ENCODE data around the gene CLDN7. TPM values are rescaled to one million over a fixed set of nuclear protein-coding genes. Genes with fewer than 3 reads are reported as not detected.
A peak's percentile ranks its signal among the peaks of the same experiment; 100 is the strongest.

The CLDN7 gene
- total RNA-seq, 1 experiment from 2014 or later: 286 TPM

GRCh38 chr17:7308625-7309433, 46.6 kb upstream of the CLDN7 start:
- H3K27ac ChIP-seq (ENCODE audit: low read depth, low read length): peak overlapping the region; percentile 98
- ChIA-PET POLR2A (interaction anchor here (0.8 to 1.6 kb wide), 4 partner anchors 21 to 95 kb away, joined by 3 to 9 read pairs (median 3); partner anchors contain the start of genes GABARAP, NEURL4 and TMEM256), CTCF (interaction anchor here (0.6 kb wide), 1 partner anchor 57 kb away, joined by 3 read pairs; the partner anchor contains the start of gene CTDNEP1), RAD21 (ENCODE audit: low non-redundant PET in 1 of 2, low total read pairs in 2 of 2, uncharacterized antibody in 2 of 2, unreplicated experiment in 2 of 2) (no interaction called here)
- H3K9me2 ChIP-seq (ENCODE audit: insufficient read depth): no peaks in the 10 kb centered on the region
- DNase-seq (ENCODE audit: low read depth, low spot score) (peak; percentile 72), ATAC-seq (peak; percentile 30)
- peak overlapping the region; percentile 88 for H3K4me2 ChIP-seq (ENCODE audit: low read length)
- TF ChIP-seq POLR2AphosphoS5 (IDR thresholded peaks at IDR 0.05; ENCODE audit: low read depth, low read length) (peak; percentile 72), POLR2A (IDR thresholded peaks at IDR 0.05; ENCODE audit: borderline replicate concordance, extremely low read depth, insufficient read depth, insufficient read length) (peak; percentile 62), ZBTB33 (IDR thresholded peaks at IDR 0.05; ENCODE audit: extremely low read depth, insufficient replicate concordance, low read length) (no peak), ZFX (IDR thresholded peaks at IDR 0.05) (no peak), YY1 (IDR thresholded peaks at IDR 0.05; ENCODE audit: extremely low read depth, insufficient replicate concordance, low read depth, low read length) (peak; percentile 46), SP1 (IDR thresholded peaks at IDR 0.05; ENCODE audit: low read depth) (0 out of 2 replicates have a peak, but pooled peaks have one; percentile 17)
- H3K79me2 ChIP-seq (ENCODE audit: insufficient read depth, low read length): peaks cover 63% of the 10 kb centered on the region
- H3K4me1 ChIP-seq (ENCODE audit: control insufficient read depth in 1 of 2, insufficient read depth in 2 of 2, low read length in 2 of 2): peaks cover 28 to 56% of the 10 kb centered on the region in 2 experiments
- peak overlapping the region; percentile 90 to 99 for H3K4me3 ChIP-seq (replicated peaks in 1 of 2; ENCODE audit: low read depth in 1 of 2, low read length in 2 of 2)
- no peaks in the 10 kb centered on the region for H3K9me3 ChIP-seq (ENCODE audit: control insufficient read depth in 1 of 2, insufficient read depth in 1 of 2, low read depth in 1 of 2, low read length in 2 of 2)
- intact Hi-C loops (cut with micrococcal nuclease): loop anchor here (5.0 kb wide), 1 partner anchor 57 kb away; the partner anchor contains the start of genes CTDNEP1 and ELP5
- H3K9ac ChIP-seq (ENCODE audit: low read length): peak overlapping the region; percentile 99
- peaks cover 30 to 46% of the 10 kb centered on the region in 2 experiments for H3K36me3 ChIP-seq (ENCODE audit: control insufficient read depth in 1 of 2, insufficient read depth in 2 of 2, low read length in 2 of 2)
- H2AFZ ChIP-seq (ENCODE audit: low read depth, low read length, poor library complexity, severe bottlenecking): no peak overlapping the region
- TSS peak; percentile 91 for BruUV-seq (replicated peaks)
- peaks cover 36% of the 10 kb centered on the region for H4K20me1 ChIP-seq (ENCODE audit: insufficient read depth)
- no peaks in the 10 kb centered on the region for H3K27me3 ChIP-seq (ENCODE audit: insufficient read depth, low read length)

Data from HCT116 (cell line).